Measurements from ENCODE around the gene C5orf15. TPM values are rescaled to one million over a fixed set of nuclear protein-coding genes. Genes with fewer than 3 reads are reported as not detected.
"Not testable (repeated sequence)": the region's sequence is repeated elsewhere in the genome, so short reads cannot be mapped to it uniquely, and the experiment has no call there.

C5orf15 gene
- total RNA-seq, 2 donors from 2014 or later: 24.0 to 29.2 TPM

DNA sequence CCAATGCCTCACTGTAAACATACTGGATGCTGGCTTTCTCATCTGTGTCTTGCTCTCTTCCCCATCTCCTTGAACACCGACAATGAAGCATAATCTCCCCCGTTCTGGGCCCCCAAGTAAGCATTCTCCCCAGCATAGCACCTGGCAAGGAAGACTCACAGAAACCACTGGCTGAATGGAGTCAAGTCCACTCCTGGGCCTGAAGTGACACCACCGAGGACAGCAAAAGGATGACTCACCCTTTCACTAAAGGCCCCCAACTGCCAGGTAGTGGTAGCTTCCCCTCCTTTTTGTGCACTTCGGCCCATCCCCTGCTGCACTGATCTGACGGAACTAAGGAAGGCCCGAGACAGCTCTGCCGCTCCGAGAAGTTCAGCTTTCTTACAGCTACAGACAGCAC is 26.9 kb upstream of the C5orf15 start:
- peak; percentile 46 for DNase-seq (ENCODE audit: low spot score)

DNA sequence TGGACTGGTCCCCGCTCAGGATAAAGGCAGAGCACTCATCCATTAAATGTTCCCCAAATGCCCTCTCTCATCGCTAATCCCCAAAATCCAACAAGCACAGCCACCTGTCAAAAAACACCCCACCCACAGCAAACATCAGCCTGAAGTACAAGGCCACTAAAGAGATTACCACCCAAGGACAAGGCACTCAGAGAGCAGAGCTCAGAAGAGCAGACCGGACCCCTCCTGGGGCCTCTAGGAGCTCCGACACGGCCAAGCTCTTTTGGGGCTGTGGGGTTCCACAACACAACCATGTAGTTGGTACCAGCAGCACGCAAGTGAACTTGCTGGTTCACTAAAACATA is 26.5 kb upstream of the C5orf15 start:
- peak; percentile 43 for DNase-seq (ENCODE audit: low spot score)
- intact Hi-C loops (cut with DNase I): no loop called here

More for the DNA sequence above, 26.9 kb upstream of the C5orf15 start:
- intact Hi-C loops (cut with DNase I): no loop called here

DNA sequence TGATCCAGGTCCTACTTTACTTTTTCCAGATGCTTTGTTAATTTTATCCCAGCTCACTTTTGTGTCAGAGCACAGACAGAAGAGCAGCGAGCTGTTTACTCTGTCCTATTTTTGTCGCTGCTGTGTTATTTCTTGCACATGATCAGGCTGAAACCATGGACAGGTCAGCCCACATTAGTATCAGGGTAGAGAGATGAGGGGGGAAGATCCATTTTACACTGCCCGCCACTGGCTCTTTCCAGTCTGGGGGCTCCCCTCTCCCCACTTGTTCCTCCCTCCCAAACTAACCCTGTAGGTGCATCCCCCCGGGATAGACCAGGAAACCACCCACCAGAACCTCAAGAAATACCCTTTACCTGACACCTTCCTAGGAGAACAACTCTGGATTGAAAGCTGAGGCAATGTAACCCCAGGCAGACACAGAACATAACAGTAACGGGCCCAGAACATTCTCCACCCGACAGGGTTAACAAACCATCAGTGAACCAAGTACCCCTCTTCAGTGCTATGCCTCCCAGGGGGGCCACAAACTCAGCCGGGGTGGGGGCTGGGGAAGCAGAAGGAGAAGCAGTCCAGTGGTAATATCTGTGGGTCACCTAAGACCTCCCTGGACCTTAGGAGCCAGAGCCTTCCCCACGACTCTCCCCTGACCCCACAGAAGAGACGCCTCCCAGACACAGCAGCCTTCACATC is 26.0 kb upstream of the C5orf15 start:
- intact Hi-C loops (cut with DNase I): no loop called here
- DNase-seq (ENCODE audit: low spot score): peak; percentile 53

DNA sequence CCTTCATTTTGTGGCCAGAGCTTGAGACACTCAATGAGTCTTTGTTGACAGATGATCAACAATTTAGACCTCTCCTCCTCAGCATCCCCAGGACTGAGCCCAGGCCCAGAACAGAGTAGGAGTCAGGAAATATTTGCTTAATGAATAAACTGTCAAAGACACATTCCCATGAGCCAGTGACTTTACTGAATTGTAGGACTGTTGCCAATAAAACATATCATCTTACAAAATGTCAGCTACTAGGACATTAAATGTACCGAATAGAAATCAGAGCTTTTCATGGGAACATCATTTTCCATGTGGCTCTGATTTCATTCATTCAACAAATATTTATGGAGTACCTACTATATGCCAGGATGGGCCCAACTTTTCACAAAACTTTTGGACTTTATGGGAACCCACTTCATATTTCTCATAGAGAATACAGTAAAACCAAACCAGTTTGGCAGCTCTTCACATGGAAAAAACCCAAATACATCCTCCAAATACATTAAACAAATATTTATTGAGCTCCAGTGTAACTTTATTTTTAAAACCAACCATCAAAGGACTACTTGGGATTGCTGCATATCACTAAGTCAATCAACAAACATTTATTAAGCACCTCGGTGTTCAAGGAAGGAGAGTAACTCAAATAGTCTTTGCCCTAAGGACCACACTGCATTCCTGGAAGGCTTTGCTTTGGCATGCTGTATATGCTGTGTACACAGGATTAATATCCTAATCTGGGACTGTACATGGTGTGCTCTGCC is 24.9 kb upstream of the C5orf15 start:
- no peak for DNase-seq (ENCODE audit: low spot score)
- intact Hi-C loops (cut with DNase I): no loop called here

DNA sequence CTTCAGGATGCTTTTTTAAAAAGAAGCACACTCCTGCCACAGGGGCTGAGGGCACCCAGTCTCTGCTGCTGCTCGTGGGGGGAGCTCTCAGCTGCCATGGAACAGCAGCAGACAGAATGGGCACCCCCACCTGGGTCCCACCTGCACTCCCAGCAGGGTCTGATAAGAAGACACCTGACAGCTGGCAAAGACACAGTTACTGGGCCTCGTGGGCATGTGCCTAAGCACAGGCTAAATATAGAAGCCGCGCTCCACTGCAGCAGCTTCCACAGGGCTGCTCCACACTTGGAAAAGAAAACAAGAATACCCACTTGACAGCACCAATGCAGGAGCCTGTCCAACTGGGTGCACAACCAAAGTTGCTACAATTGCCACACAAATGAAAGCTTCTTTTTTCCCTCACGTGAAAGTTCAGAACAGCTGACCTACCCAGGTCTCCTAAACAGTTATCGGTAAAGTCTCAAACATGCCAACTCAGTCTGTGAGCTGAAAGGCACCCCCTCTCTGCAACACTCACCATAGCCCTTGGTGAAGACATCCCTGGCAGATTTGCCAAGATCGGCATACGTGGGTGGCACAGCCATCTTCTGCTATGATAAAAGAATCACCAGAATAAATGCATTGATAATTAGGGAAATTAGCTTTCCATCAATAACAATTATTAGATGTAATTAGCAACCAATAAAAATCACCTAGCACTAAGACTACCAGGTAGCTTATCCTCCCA is 24.2 kb upstream of the C5orf15 start:
- intact Hi-C loops (cut with DNase I): no loop called here
- peak; percentile 23 for DNase-seq (ENCODE audit: low spot score)

DNA sequence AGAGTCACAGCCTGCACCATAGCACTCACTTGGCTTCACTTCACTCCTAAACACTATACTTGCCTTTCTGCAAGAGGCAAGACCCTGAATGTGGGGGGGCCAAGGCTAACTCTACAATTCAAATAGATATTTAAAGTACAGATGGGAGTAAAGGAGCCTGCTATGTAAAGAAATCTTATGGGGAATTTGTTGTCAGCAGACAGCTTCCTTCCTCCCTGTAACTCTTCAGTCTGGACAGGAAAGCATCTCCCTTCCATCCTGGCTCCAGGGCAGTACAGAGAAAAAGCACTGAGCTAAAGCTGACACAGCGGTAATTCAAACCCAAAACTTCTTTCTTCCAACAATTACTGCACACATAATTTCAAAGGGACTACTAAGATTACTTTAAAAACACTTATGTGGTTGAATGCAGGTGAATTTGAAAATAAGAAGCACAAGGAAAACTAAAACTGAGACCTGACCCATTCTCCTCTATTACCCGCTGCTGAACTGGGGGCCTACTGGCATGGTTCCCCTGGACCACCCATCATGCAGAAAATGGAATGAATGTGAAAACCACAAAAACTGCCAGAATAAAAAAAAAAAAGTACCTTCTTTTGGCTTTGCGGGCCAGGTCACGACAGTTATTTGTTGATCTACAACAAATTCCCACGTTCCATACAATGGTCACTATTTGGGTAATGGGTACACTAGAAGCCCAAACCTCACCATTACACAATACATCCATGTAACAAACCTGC is 22.9 kb upstream of the C5orf15 start:
- no peak for DNase-seq (ENCODE audit: low spot score)
- intact Hi-C loops (cut with DNase I): no loop called here

DNA sequence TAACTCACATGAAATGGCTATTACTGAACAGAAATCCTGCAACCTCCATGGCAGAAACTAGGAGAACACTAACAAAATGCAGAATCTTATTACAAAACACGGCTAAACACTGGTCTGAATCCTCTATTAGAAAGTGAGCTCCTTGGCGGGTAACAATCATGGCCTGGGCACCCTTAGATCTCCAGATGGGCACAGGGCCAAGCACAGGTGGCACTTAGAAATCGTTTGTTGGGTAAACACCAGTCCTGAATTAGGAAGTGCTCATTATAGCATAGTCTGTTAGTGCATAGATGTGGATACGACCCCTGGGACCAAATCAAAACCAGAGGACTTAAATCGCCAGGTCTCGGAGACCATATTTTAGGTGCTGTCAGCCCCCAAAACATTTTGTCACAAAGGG is 22.0 kb upstream of the C5orf15 start:
- intact Hi-C loops (cut with DNase I): no loop called here
- peak; percentile 45 for DNase-seq (ENCODE audit: low spot score)

DNA sequence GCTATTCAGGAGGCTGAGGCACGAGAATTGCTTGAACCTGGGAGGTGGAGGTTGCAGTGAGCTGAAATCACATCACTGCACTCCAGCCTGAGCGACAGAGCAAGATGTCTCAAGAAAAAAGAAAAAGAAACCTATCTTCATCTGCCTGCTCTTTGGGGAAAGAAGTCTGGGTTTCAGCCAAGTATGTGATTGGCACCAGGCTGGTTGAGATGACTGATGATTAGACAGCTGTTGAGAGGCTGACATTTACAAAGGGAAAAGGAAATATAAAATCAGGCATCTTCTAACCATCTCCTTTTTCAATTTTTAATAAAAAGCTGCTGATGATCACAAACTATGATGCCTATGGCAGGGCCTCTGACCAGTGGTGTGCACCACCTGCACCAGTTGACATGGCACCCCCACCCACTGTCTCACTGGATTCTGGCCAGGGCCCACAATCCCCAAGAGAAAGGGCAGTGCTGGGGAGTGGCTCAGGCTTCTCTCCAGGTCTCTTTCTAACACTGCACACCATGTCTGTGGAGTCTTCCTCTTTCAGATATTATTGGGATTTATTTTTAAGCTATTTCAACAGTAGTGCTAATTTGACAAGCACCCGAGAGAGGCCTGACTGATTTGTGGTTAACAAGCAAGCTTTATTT is 17.2 kb upstream of the C5orf15 start:
- no peak for DNase-seq (ENCODE audit: low spot score)
- intact Hi-C loops (cut with DNase I): no loop called here

DNA sequence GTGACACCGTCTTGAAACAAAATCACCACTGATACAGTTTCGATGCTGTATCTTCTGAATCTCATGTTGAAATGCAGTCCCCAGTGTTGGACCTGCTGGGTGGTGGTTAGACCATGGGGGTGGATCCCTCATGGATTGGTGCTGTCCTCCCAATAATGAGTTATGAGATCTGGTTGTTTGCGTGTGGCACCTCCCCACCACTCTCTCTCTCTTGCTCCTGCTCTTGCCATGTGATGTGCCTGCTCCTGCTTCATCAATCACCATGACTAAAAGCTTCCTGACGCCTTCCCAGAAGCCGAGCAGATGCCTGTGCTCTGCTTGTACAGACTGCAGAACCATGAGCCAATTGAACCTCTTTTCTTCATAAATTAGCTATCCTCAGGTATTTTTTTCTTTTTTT is 15.2 kb upstream of the C5orf15 start:
- intact Hi-C loops (cut with DNase I): no loop called here
- DNase-seq (ENCODE audit: low spot score): no peak

DNA sequence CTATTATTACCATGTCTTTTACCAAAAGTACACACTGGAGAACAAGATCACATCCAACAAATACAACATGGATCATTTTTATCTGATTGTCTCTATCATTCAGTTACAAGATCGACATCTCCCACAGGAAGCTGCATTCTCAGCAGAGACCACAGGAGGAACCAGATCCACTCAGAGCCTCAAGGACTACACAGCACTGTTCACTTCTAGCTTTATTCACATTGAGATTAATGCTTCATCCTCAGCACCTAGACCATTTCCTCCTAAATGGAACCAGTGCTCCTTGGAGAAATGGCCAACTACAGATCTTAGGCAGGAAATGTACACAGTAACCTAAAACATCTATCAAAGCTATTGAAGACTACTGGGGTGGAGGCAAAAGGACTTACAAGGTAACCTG is 13.3 kb upstream of the C5orf15 start:
- DNase-seq (ENCODE audit: low spot score): no peak
- intact Hi-C loops (cut with DNase I): no loop called here

DNA sequence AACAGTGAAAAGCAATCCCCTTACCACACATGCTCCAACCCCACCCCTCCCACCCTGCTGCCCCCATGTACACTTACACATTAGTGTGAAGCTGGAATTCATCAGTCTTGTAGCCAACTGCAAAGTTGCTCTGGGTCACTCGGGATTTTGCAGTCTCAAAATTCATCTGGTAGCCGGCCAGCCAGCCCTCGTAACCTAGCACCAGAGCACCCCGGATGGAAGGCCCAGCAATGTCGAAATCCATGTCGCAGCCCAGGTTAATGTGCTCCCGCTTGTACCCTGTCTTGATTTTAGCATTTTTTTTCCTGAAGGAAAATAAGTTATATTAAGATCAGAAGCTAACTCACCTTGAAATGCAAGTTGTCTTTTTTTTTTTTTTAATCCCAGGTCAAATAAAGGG is 12.2 kb upstream of the C5orf15 start:
- no peak for DNase-seq (ENCODE audit: low spot score)
- intact Hi-C loops (cut with DNase I): no loop called here

DNA sequence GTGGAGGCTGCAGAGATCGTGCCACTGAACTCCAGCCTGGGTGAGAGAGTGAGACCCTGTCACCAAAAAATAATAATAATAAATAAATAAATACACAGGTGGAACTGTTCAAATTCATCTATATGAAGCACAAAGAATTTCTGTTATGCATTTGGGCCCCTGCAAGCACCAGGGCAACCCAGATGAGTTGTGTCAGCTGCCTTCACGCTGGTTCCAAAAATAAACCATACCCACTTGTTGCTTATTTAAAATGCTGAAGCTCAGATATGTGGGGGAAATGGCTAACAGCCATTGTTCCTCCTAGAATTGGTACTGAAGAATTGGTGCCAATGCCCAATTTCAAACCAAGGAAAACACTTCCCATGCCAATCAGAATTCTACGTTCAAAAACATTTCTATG is 10.5 kb upstream of the C5orf15 start:
- intact Hi-C loops (cut with DNase I): no loop called here

DNA sequence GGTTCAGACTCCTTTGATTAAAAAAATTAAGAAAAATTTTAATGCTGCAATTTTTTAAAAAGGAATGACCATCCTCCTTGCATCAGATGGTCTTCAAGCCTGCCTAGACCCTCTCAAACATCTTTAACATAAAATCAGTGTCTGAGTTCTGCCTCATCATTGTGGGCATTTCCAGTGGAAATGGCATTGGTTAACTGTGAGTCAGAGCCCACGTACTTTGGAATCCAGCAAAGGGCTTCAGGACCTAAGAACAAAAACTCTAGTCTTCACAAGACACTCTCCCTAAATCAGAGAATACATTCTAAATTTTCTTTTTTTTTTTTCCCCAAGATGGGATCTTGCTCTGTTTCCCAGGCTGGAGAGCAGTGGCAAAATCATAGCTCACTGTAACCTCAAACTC is 9.4 kb upstream of the C5orf15 start:
- intact Hi-C loops (cut with DNase I): no loop called here
- DNase-seq (ENCODE audit: low spot score): no peak

More for the DNA sequence above, 10.5 kb upstream of the C5orf15 start:
- no peak for DNase-seq (ENCODE audit: low spot score)

DNA sequence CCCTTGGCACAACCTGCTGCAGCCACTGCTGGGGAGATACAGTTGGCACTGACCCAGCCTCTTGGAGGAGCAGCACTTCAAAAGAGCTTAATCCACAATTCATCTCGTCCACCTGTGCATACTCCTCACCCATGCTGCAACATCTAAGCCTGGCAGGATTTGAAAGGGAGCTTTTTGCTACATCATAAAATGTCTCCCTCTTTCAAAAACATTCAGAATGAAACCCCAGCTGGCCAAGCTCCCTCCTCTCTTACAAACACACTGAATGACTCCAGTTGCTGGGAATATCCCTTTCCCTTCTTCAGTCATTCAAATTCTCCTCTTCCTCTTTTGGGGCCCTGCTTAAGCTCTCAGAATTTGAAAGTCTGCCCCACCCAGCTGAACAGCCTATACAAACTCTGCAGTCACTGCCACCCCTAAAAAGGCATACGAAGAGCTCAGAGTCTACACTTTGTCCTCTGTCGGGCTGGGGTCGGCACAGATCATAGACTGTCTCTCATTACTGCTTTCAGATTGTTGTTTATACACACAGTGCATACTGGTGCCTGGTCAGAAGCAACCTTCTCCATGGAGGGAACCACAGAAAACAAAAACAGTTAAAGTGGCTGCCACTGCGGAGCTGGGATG is 8.8 kb upstream of the C5orf15 start:
- DNase-seq (ENCODE audit: low spot score): no peak
- intact Hi-C loops (cut with DNase I): no loop called here

DNA sequence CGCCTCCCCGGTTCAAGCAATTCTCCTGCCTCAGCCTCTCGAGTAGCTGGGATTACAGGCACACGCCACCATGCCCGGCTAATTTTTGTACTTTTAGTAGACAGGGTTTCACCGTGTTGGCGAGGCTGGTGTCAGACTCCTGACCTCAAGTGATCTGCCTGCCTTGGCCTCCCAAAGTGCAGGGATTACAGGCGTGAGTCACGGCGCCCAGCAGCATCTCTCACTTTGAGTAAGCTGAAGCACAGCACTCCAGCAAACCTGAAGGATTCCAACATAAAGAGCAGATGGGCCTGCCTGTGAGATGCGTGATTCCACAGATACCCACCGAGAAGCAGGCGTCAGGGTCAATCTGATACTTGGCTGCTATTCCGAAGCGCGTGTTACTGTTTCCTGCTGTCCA is 7.1 kb upstream of the C5orf15 start:
- intact Hi-C loops (cut with DNase I); DNase-seq (ENCODE audit: low spot score): not testable (repeated sequence)

DNA sequence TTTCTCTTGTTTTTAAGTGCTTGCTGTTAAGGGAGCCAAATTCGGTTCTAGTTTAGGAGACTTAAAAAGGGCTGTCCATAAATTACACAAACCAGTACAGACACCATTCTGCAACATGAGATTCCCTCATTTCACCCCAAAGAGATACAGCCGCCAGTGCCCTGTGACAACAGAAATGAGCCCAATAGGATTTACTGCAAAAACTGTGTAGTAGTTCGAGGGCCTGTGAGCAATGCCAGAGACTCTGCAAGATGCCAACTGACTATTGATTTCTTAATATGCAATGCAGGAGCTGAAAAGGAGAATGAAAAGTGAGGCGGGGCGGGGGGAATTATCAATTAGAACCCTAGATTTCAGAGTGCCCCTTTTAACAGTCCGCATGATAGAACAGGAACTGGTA is 5.7 kb upstream of the C5orf15 start:
- DNase-seq (ENCODE audit: low spot score): no peak
- intact Hi-C loops (cut with DNase I): no loop called here

DNA sequence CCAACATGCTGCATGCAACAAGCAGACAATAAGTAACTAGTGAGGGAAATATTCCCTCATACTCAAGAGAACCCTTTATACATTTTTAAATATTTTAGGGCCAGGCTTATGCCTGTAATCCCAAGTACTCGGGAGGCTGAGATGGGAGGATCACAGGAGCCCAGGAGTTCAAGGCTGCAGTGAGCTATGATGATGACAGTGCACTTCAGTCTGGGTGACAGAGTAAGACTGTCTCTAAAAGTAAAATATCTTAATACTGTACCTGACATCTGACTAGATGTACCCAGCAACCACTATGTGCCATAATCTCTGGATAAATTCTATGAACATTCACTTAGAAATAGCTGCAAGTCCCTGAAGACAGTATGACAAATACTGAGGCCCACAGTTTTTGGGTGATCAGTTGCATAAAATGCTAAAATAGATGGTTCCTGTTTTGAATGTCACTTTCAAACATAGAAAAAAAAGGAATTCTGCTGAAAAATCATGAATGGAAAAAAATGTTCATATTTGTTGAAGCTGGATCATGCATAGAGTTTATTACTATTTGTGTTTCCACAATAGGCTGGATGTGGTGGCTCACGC is 2.0 kb upstream of the C5orf15 start:
- intact Hi-C loops (cut with DNase I): no loop called here
- DNase-seq (ENCODE audit: low spot score): no peak

DNA sequence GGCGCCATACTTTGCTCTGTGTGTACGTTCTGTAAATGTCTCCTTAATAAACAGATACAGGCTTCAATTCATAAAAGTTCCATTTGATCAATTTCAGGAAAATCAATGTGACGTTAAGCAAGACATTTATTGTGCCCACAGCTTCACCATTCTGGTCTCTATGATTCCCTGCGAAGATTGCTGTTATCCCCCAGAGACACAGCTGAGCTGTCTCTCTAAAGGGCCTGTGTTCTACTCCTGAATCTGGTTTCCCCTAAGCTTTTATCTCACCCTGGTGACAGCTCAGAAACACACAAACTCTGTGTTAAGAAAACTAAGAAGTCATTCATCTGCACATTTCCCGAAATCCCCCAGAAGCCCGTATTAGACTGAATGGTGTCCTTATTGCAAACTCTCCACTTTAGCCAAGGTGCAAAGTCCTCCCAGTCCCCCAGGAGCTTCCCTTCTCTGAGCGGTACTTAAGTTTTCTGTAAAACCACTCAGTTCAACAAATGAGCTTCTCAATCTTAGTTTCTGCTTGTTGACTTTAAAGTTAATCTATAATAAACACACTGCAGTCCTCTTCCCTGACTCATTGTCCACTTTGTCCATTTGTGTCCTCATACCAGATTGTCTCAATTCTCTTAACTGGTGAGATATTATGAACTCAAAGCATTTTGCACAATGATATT is 1.4 kb upstream of the C5orf15 start:
- no peak for DNase-seq (ENCODE audit: low spot score)
- intact Hi-C loops (cut with DNase I): no loop called here

Data from posterior vena cava (tissue), 2 donors.